Stimulated activated CD4-positive, alpha-beta T cell treated with anti-CD3 and anti-CD28 coated beads, TNF-alpha, amount 100 ng/mL, for 24 hours (primary cell): Measurements from ENCODE around the gene TMPRSS6.

Experiments
- DNase-seq, 3 experiments: peaks; one replicate each; pipeline ENCODE4 v3.0.0-alpha.2; 2020; ENCODE audit warnings: low read depth in 3 of 3

The TMPRSS6 gene

GRCh38 chr22:37030560-37031281, 78.8 kb downstream of the TMPRSS6 start:
- no peak for DNase-seq

GRCh38 chr22:37028692-37029674, 80.5 kb downstream of the TMPRSS6 start:
- no peak for DNase-seq

- DNase-seq: no peak
Measured at GRCh38 chr22:37027556-37027955, 82.0 kb downstream of the TMPRSS6 start.

- no peak for DNase-seq
Measured at GRCh38 chr22:37026325-37026724, 83.2 kb downstream of the TMPRSS6 start.

- DNase-seq: no peak
Measured at GRCh38 chr22:37025500-37026070, 83.9 kb downstream of the TMPRSS6 start.

- DNase-seq: no peak
Measured at GRCh38 chr22:37024339-37025157, 85.0 kb downstream of the TMPRSS6 start.

- DNase-seq: no peak
Measured at GRCh38 chr22:37023743-37024338, 85.7 kb downstream of the TMPRSS6 start.

- DNase-seq: no peak
Measured at GRCh38 chr22:37022483-37023337, 86.8 kb downstream of the TMPRSS6 start.

- DNase-seq: peak in 2 of 3 experiments; percentile 22 to 53
Measured at GRCh38 chr22:37021710-37022482, 87.6 kb downstream of the TMPRSS6 start.

GRCh38 chr22:37021041-37021440, 88.5 kb downstream of the TMPRSS6 start:
- no peak for DNase-seq

GRCh38 chr22:37020192-37020479, 89.4 kb downstream of the TMPRSS6 start:
- DNase-seq: no peak

GRCh38 chr22:37019309-37020191, 90.0 kb downstream of the TMPRSS6 start, which contains the start of the genes MPST and TST:
TSS of gene MPST (plus strand) at chr22:37019742. CDS start at chr22:37019837, 95 bp downstream.
TSS of gene TST (minus strand) at chr22:37019447. CDS start at chr22:37018732, 715 bp downstream.
- peak in 1 of 3 experiments; percentile 27 for DNase-seq

- no peak for DNase-seq
Measured at GRCh38 chr22:37018815-37019308, 90.7 kb downstream of the TMPRSS6 start.

GRCh38 chr22:37018086-37018814, 91.3 kb downstream of the TMPRSS6 start:
- DNase-seq: no peak

- no peak for DNase-seq
Measured at GRCh38 chr22:37017356-37017755, 92.2 kb downstream of the TMPRSS6 start.

- DNase-seq: no peak
Measured at GRCh38 chr22:37016134-37016910, 93.2 kb downstream of the TMPRSS6 start.

GRCh38 chr22:37015587-37015878, 94.0 kb downstream of the TMPRSS6 start:
- no peak for DNase-seq
